Panc1 (cell line): Measurements from ENCODE around the gene OOSP3. TPM values are rescaled to one million over a fixed set of nuclear protein-coding genes. Genes with fewer than 3 reads are reported as not detected.
"Not testable (repeated sequence)": the region's sequence is repeated elsewhere in the genome, so short reads cannot be mapped to it uniquely, and the experiment has no call there.

ENCODE experiments used
- ATAC-seq: fragments of 200-7000 bp; cut with Tn5 transposase; 2 replicates; pipeline ENCODE4 v1.9.1; 2020; ENCODE audit warnings: mild to moderate bottlenecking, moderate library complexity
- BruUV-seq: library from RNA; stranded (reverse); fragments of 400-500 nt; replicated peaks from 2 replicates; lab custom pipeline; 2021; lab: Mats Ljungman, UMichigan
- CTCF ChIA-PET: fragments of 300-600 bp; sonication (Branson Sonifier 250); formaldehyde crosslinking; loops from one replicate; lab custom pipeline; 2022; ENCODE audit warnings: antibody characterized with exemption; lab: Charles Lee
- POLR2A ChIA-PET: fragments of 300-600 bp; sonication (Branson Sonifier 250); formaldehyde crosslinking; loops from one replicate; lab custom pipeline; 2022; ENCODE audit warnings: antibody characterized with exemption; lab: Charles Lee
- DNase-seq: peaks from one replicate; pipeline ENCODE4 v3.0.0-alpha.2; 2010; ENCODE audit warnings: low read depth, low spot score
- H3K27ac ChIP-seq: 2 replicates; pipeline ENCODE4 v1.5.1; 2011; ENCODE audit warnings: mild to moderate bottlenecking, low read length, inconsistent platforms
- H3K27me3 ChIP-seq: fragments of 200-500 bp; sonication (Bioruptor generic); 2 replicates; pipeline ENCODE4 v1.6.0; 2014; ENCODE audit warnings: low read length, inconsistent platforms; ENCODE audit not compliant: control insufficient read depth, insufficient read depth
- H3K36me3 ChIP-seq: fragments of 200-500 bp; sonication (Bioruptor generic); 2 replicates; pipeline ENCODE4 v1.5.1; 2014; ENCODE audit warnings: inconsistent platforms, mild to moderate bottlenecking, low read length, moderate library complexity; ENCODE audit not compliant: control insufficient read depth, insufficient read depth
- H3K4me1 ChIP-seq: 2 replicates; pipeline ENCODE4 v1.5.1; 2011; ENCODE audit warnings: inconsistent platforms, mild to moderate bottlenecking, low read length, moderate library complexity; ENCODE audit not compliant: control insufficient read depth, insufficient read depth
- H3K4me3 ChIP-seq, 2 experiments: 2 replicates each; pipeline ENCODE4 v1.5.1; 2011 to 2012; ENCODE audit warnings: low read depth in 2 of 2, low read length in 2 of 2, mild to moderate bottlenecking in 2 of 2, inconsistent platforms in 1 of 2, moderate library complexity in 1 of 2
- H3K9me3 ChIP-seq: fragments of 200-500 bp; sonication (Bioruptor generic); 2 replicates; pipeline ENCODE4 v1.5.1; 2014; ENCODE audit warnings: low read depth, mild to moderate bottlenecking, inconsistent platforms, low read length, moderate library complexity; ENCODE audit not compliant: control insufficient read depth, insufficient read depth
- POLR2AphosphoS5 ChIP-seq: IDR thresholded peaks from 2 replicates; pipeline ENCODE4 v1.6.1; 2012; ENCODE audit warnings: mild to moderate bottlenecking, low read depth, low read length, moderate library complexity
- REST ChIP-seq, 2 experiments: IDR thresholded peaks; 2 replicates each; pipeline ENCODE4 v1.6.1; 2011 to 2012; ENCODE audit warnings: low read depth in 2 of 2, control low read depth in 1 of 2, low read length in 1 of 2, mild to moderate bottlenecking in 1 of 2, moderate library complexity in 1 of 2; ENCODE audit not compliant: insufficient read depth in 1 of 2
- SIN3A ChIP-seq: IDR thresholded peaks from 2 replicates; pipeline ENCODE4 v1.6.1; 2012; ENCODE audit warnings: low read depth, mild to moderate bottlenecking, low read length, moderate library complexity, borderline replicate concordance; ENCODE audit not compliant: insufficient read depth
- TCF7L2 ChIP-seq: IDR thresholded peaks from 2 replicates; pipeline ENCODE4 v1.6.1; 2011; ENCODE audit warnings: mild to moderate bottlenecking, low read depth, low read length, inconsistent platforms
- in situ Hi-C: cut with HindIII; loops from 2 replicates; pipeline ENCODE4 v1.10.0; 2016; ENCODE audit warnings: low sequenced_read_pairs, low pct_unique_long_range_greater_than_20kb
- intact Hi-C: fragments of 100-400 bp; cut with micrococcal nuclease; formaldehyde crosslinking; loops from one replicate; pipeline ENCODE4 v1.10.0; 2022; ENCODE audit not compliant: unreplicated experiment
- total RNA-seq: library from RNA; stranded (reverse); gene quantifications from one replicate; pipeline ENCODE4 v1.2.1, GENCODE V29; 2021; ENCODE audit not compliant: unreplicated experiment
- TF ChIP-seq, protein P1 (sequence below): fragments of 450-650 bp; IDR thresholded peaks from 2 replicates; pipeline ENCODE4 v1.5.1; 2017; ENCODE audit warnings: mild to moderate bottlenecking

Gene OOSP3
- total RNA-seq, 1 experiment from 2014 or later, result not detected

DNA sequence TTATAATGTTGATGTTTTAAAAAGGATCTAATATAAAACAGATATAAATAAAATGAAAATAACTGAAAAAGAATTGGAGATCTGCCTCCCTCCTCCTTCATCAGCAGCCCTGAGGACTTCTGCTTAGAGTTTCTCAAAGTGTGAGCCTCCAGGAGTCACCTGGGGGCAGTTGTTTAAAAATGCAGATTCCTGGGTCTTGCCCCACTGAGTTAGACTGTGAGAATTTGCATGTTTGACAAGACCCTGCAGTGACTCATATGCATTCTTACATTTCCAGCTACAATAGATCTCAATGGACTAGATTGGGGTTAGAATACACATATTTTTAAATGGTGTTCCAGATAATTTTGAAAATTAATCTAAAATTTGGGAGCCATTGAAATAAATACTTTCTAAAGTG is 798 bp upstream of the OOSP3 start:
- no TSS peak for BruUV-seq
- Histone ChIP-seq H3K9me3 (no peaks in the 10 kb centered on the region), H3K27ac (no peak overlapping the region), H3K36me3 (no peaks in the 10 kb centered on the region), H3K4me3 (no peak overlapping the region), H3K27me3 (no peaks in the 10 kb centered on the region), H3K4me1 (no peaks in the 10 kb centered on the region)
- no peak for DNase-seq
- TF ChIP-seq REST (IDR thresholded peaks at IDR 0.05; ENCODE audit: insufficient read depth in 1 of 2, low read depth in 2 of 2, low read length in 1 of 2), result no peak
- ATAC-seq, result no peak
- POLR2A ChIA-PET, result no interaction called here
- CTCF ChIA-PET, result no interaction called here
- in situ Hi-C loops (no loop called here), intact Hi-C loops (no loop called here)

- no peak for DNase-seq
- ChIA-PET CTCF (no interaction called here), POLR2A (no interaction called here)
Measured at GRCh38 chr11:59879567-59879966, 985 bp downstream of the OOSP3 start.

DNA sequence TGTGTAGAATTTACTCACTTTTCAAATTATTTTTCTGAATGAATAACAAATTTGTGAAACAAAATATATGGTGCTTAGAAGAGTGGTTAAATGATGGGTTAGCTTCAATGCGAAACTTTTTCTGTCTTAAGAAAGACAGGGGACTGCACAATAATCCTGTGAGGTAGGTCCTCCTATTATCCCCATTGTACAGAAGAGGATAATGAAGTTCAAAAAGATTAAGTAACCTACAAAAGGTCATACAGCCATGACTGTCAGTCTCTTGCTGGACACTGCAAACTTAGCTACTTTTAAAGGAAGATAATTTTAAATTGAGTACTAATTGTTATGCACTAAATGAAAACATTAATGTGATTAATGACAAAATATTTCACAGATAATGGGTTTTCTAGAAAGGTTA is 5.0 kb downstream of the OOSP3 start:
- intact Hi-C loops, result no loop called here
- BruUV-seq, result no TSS peak
- Histone ChIP-seq H3K36me3 (no peaks in the 10 kb centered on the region), H3K4me1 (no peaks in the 10 kb centered on the region), H3K27me3 (no peaks in the 10 kb centered on the region), H3K4me3 (no peak overlapping the region), H3K27ac (no peak overlapping the region), H3K9me3 (no peaks in the 10 kb centered on the region)
- no peak for DNase-seq
- CTCF ChIA-PET, result interaction anchor here (1.0 kb wide), 1 partner anchor 35 kb away, joined by 3 read pairs; no protein-coding TSS in a partner anchor
- POLR2A ChIA-PET, result no interaction called here
- in situ Hi-C loops, result no loop called here
- TF ChIP-seq POLR2AphosphoS5 (no peak), SIN3A (no peak), REST (IDR thresholded peaks at IDR 0.05; ENCODE audit: insufficient read depth in 1 of 2, low read depth in 2 of 2, low read length in 1 of 2) (no peak), TCF7L2 (no peak)
- TF ChIP-seq, protein P1, sequence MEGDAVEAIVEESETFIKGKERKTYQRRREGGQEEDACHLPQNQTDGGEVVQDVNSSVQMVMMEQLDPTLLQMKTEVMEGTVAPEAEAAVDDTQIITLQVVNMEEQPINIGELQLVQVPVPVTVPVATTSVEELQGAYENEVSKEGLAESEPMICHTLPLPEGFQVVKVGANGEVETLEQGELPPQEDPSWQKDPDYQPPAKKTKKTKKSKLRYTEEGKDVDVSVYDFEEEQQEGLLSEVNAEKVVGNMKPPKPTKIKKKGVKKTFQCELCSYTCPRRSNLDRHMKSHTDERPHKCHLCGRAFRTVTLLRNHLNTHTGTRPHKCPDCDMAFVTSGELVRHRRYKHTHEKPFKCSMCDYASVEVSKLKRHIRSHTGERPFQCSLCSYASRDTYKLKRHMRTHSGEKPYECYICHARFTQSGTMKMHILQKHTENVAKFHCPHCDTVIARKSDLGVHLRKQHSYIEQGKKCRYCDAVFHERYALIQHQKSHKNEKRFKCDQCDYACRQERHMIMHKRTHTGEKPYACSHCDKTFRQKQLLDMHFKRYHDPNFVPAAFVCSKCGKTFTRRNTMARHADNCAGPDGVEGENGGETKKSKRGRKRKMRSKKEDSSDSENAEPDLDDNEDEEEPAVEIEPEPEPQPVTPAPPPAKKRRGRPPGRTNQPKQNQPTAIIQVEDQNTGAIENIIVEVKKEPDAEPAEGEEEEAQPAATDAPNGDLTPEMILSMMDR, result no peak
- ATAC-seq, result no peak

More at GRCh38 chr11:59879567-59879966, 985 bp downstream of the OOSP3 start:
- intact Hi-C loops, result no loop called here
- no peaks in the 10 kb centered on the region for H3K36me3 ChIP-seq
- in situ Hi-C loops, result no loop called here
- no peaks in the 10 kb centered on the region for H3K9me3 ChIP-seq
- H3K27me3 ChIP-seq, result no peaks in the 10 kb centered on the region
- no peak for ATAC-seq
- H3K4me1 ChIP-seq, result no peaks in the 10 kb centered on the region
- no peak overlapping the region for H3K4me3 ChIP-seq
- H3K27ac ChIP-seq, result no peak overlapping the region
- no TSS peak for BruUV-seq
- no peak for TF ChIP-seq SIN3A

DNA sequence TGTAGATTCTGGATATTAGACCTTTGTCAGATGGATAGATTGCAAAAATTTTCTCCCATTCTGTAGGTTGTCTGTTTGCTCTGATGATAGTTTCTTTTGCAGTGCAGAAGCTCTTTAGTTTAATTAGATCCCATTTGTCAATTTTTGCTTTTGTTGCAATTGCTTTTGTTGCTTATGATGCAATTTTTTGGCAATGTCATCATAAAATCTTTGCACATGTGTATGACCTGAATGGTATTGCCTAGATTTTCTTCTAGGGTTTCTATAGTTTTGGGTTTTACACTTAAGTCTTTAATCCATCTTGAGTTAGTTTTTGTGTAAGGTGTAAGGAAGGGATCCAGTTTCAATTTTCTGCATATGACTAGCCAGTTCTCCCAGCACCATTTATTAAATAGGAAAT is 8.6 kb downstream of the OOSP3 start:
- H3K4me3 ChIP-seq, BruUV-seq, in situ Hi-C loops, H3K27me3 ChIP-seq, POLR2A ChIA-PET, CTCF ChIA-PET, H3K9me3 ChIP-seq, H3K4me1 ChIP-seq, ATAC-seq, intact Hi-C loops, H3K27ac ChIP-seq, H3K36me3 ChIP-seq, DNase-seq: not testable (repeated sequence)
